DND-41 (cell line): ENCODE measurements around the gene MACC1.
"Not testable (repeated sequence)": the region's sequence is repeated elsewhere in the genome, so short reads cannot be mapped to it uniquely, and the experiment has no call there.

Source experiments
- ATAC-seq: fragments of 200-7000 bp; cut with Tn5 transposase; 3 replicates; pipeline ENCODE4 v1.9.1; 2021; ENCODE audit warnings: low read depth; ENCODE audit not compliant: insufficient read depth
- DNase-seq: peaks from one replicate; pipeline ENCODE4 v3.0.0-alpha.2; 2020
- H2AFZ ChIP-seq: 2 replicates; pipeline ENCODE4 v1.6.0; 2012; ENCODE audit warnings: low read depth, low read length
- H3K27ac ChIP-seq: 2 replicates; pipeline ENCODE4 v1.5.1; 2012; ENCODE audit warnings: low read length, inconsistent platforms
- H3K27me3 ChIP-seq: fragments of 200-600 bp; sonication (generic); 2 replicates; pipeline ENCODE4 v1.6.0; 2012; ENCODE audit warnings: low read length, mild to moderate bottlenecking, inconsistent platforms; ENCODE audit not compliant: insufficient read depth, poor library complexity
- H3K36me3 ChIP-seq: 2 replicates; pipeline ENCODE4 v1.5.1; 2012; ENCODE audit warnings: low read length, inconsistent platforms; ENCODE audit not compliant: insufficient read depth
- H3K4me1 ChIP-seq: 2 replicates; pipeline ENCODE4 v1.5.1; 2012; ENCODE audit warnings: mild to moderate bottlenecking, low read length; ENCODE audit not compliant: insufficient read depth
- H3K4me2 ChIP-seq: 2 replicates; pipeline ENCODE4 v1.6.0; 2012; ENCODE audit warnings: mild to moderate bottlenecking, moderate library complexity, low read length, inconsistent platforms; ENCODE audit not compliant: insufficient read depth
- H3K4me3 ChIP-seq, 2 experiments: fragments of 200-600 bp in 1 of 2; shearing (Covaris generic) in 1 of 2; 2 replicates each; pipeline ENCODE4 v1.5.1; 2012 to 2016; ENCODE audit warnings: inconsistent platforms in 2 of 2, low read length in 2 of 2, mild to moderate bottlenecking in 2 of 2, low read depth in 1 of 2, moderate library complexity in 1 of 2
- H3K79me2 ChIP-seq: 2 replicates; pipeline ENCODE4 v1.6.0; 2012; ENCODE audit warnings: low read length, inconsistent platforms; ENCODE audit not compliant: insufficient read depth
- H3K9ac ChIP-seq: 2 replicates; pipeline ENCODE4 v1.6.0; 2012; ENCODE audit warnings: low read depth, mild to moderate bottlenecking, inconsistent platforms, low read length, moderate library complexity
- H3K9me3 ChIP-seq: 2 replicates; pipeline ENCODE4 v1.5.1; 2012; ENCODE audit warnings: low read length, moderate library complexity, mild to moderate bottlenecking, inconsistent platforms; ENCODE audit not compliant: insufficient read depth, severe bottlenecking
- H4K20me1 ChIP-seq: 2 replicates; pipeline ENCODE4 v1.6.0; 2012; ENCODE audit warnings: low read length; ENCODE audit not compliant: insufficient read depth
- CTCF ChIP-seq: IDR thresholded peaks from 2 replicates; pipeline ENCODE4 v1.5.1; 2012; ENCODE audit warnings: borderline replicate concordance, low read length, moderate library complexity, mild to moderate bottlenecking; ENCODE audit not compliant: poor library complexity, severe bottlenecking; ENCODE audit errors: extremely low read depth
- EZH2 ChIP-seq: IDR thresholded peaks from 3 replicates; pipeline ENCODE4 v1.6.1; 2012; ENCODE audit warnings: borderline replicate concordance, low read depth, mild to moderate bottlenecking, moderate library complexity, low read length, inconsistent platforms; ENCODE audit not compliant: severe bottlenecking

MACC1 gene

GRCh38 chr7:20188567-20188966 is 28.6 kb downstream of the MACC1 start:
- H3K79me2 ChIP-seq, result no peaks in the 10 kb centered on the region
- H2AFZ ChIP-seq, result no peak overlapping the region

GRCh38 chr7:20187850-20188249 is 29.3 kb downstream of the MACC1 start:
- not testable (repeated sequence) for H3K4me3 ChIP-seq, H3K27me3 ChIP-seq, ATAC-seq, H3K36me3 ChIP-seq, H4K20me1 ChIP-seq, H3K27ac ChIP-seq, H3K4me1 ChIP-seq, H3K79me2 ChIP-seq, H3K4me2 ChIP-seq, DNase-seq, H3K9me3 ChIP-seq, H2AFZ ChIP-seq, H3K9ac ChIP-seq

More at GRCh38 chr7:20188567-20188966, 28.6 kb downstream of the MACC1 start:
- H3K4me1 ChIP-seq, result no peaks in the 10 kb centered on the region
- TF ChIP-seq EZH2 (no peak), CTCF (no peak)
- H3K27me3 ChIP-seq, result no peaks in the 10 kb centered on the region
- H3K4me3 ChIP-seq, result no peak overlapping the region
- DNase-seq, result no peak
- H3K36me3 ChIP-seq, result no peaks in the 10 kb centered on the region
- H3K4me2 ChIP-seq, result no peak overlapping the region
- H3K27ac ChIP-seq, result no peak overlapping the region
- H3K9me3 ChIP-seq, result no peaks in the 10 kb centered on the region
- H3K9ac ChIP-seq, result no peak overlapping the region
- ATAC-seq, result no peak
- no peaks in the 10 kb centered on the region for H4K20me1 ChIP-seq

- no peaks in the 10 kb centered on the region for H3K9me3 ChIP-seq
- DNase-seq (no peak), ATAC-seq (no peak)
- TF ChIP-seq EZH2 (no peak), CTCF (no peak)
- H3K9ac ChIP-seq, result no peak overlapping the region
- H3K4me2 ChIP-seq, result no peak overlapping the region
- no peaks in the 10 kb centered on the region for H4K20me1 ChIP-seq
- H3K4me1 ChIP-seq, result no peaks in the 10 kb centered on the region
- no peak overlapping the region for H2AFZ ChIP-seq
- H3K27ac ChIP-seq, result no peak overlapping the region
- no peaks in the 10 kb centered on the region for H3K79me2 ChIP-seq
- H3K36me3 ChIP-seq, result no peaks in the 10 kb centered on the region
- H3K27me3 ChIP-seq, result no peaks in the 10 kb centered on the region
- no peak overlapping the region for H3K4me3 ChIP-seq
These were observed 31.2 kb downstream of the MACC1 start for GRCh38 chr7:20185988-20186387.

- no peak overlapping the region for H3K27ac ChIP-seq
- H3K4me3 ChIP-seq, result no peak overlapping the region
- H3K9ac ChIP-seq, result no peak overlapping the region
- H3K4me2 ChIP-seq, result no peak overlapping the region
- H3K79me2 ChIP-seq, result no peaks in the 10 kb centered on the region
- H2AFZ ChIP-seq, result no peak overlapping the region
- no peaks in the 10 kb centered on the region for H3K4me1 ChIP-seq
- DNase-seq (no peak), ATAC-seq (no peak)
- TF ChIP-seq EZH2 (no peak), CTCF (no peak)
- H3K9me3 ChIP-seq, result no peaks in the 10 kb centered on the region
- no peaks in the 10 kb centered on the region for H4K20me1 ChIP-seq
- no peaks in the 10 kb centered on the region for H3K27me3 ChIP-seq
- no peaks in the 10 kb centered on the region for H3K36me3 ChIP-seq
These were observed 34.1 kb downstream of the MACC1 start for GRCh38 chr7:20183086-20183485.
